ELR (cell line): ENCODE measurements around the gene AMOT.

ENCODE experiments used
- DNase-seq: peaks from one replicate; pipeline ENCODE4 v3.0.0-alpha.2; 2015; ENCODE audit warnings: low read depth

Gene AMOT

DNA sequence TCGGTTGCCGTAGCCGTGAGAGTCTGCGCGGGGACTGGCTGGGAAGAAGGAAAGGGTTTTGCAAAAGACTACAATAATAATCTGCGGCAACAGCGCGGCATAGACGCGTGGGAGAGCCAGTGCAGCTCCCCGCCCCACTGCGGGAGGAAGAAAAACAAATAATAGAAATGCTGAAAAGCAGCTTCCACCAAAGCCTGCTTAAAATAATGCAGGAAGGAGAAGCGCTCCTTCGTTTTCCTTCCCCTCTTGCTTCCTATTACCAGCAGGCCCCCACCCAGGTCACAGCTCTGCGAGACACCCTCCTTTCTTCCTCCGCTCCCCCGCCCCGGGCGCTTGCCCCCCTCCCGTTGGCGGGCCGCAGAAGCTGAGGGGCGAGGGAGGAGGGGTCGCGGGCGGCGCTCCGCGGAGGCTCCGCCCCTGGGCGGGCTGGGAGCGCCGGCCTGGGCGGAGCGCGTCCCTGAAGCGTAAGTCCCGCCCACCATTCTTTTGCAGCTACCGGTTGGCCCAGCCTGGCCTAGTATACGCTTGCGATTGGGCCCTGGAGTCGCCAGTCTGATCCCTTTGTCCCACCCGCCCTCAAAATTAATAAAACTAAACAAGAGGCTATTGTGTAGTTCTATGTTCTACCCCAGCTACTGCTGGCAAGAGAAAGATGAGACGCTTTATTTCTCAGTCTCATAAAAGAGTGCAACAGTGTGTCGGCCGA is 636 bp upstream of the AMOT start:
- peak; percentile 34 for DNase-seq

DNA sequence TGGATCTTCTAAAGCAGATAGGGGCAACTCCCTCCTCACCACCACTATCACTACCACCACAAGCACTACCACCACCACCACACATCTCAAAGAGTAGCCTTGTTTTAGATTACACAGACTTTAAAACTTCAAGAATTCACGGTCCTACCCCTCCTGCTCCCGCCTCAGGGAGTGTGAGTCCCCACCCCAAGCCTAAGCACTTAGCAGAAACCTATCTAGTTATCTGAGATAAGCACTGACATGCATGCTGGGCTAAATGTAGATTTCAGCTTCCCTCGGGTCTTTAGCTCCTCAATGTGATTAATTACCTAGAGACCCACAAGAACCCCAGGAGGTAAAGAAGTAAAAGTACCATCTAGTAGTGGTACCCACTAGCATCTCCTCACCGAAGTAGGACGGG is 775 bp downstream of the AMOT start:
- no peak for DNase-seq

DNA sequence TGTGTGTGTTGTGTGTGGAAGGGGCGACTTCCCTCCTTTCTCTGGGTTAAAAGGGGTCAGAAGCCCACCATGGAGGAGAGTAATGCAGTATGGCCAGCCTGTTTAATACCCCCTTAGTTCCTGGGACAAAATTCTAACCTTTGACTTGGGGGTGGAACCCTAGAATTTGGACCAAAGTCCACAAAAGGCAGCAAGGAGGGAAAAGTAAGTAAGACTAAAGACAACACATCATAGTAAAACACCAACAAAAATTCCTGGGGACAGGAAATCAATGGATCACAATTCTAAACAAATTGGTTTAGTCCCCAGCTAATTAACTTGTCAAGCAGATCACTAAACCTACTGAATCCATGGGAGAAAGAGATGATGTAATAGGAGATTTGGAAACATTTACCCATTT is 3.1 kb downstream of the AMOT start:
- no peak for DNase-seq

DNA sequence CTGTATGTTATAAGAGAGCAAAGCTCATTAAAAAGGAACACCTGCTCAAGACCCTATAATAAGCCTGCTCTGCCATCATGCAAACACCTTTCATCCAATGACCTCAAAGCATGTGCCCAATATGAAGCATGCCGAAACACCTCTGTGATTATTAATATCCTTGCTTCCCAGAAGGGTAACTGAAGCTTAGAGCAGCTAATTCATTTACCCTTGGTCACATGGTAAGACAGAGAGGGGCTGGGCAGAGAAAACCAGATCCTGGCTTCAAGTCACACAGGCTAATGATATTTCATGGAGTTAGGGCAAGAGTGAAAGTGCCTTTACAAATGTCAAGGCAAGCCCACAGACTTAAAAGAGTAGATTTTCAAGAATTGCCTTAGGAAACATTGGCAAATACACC is 5.6 kb downstream of the AMOT start:
- DNase-seq: no peak

DNA sequence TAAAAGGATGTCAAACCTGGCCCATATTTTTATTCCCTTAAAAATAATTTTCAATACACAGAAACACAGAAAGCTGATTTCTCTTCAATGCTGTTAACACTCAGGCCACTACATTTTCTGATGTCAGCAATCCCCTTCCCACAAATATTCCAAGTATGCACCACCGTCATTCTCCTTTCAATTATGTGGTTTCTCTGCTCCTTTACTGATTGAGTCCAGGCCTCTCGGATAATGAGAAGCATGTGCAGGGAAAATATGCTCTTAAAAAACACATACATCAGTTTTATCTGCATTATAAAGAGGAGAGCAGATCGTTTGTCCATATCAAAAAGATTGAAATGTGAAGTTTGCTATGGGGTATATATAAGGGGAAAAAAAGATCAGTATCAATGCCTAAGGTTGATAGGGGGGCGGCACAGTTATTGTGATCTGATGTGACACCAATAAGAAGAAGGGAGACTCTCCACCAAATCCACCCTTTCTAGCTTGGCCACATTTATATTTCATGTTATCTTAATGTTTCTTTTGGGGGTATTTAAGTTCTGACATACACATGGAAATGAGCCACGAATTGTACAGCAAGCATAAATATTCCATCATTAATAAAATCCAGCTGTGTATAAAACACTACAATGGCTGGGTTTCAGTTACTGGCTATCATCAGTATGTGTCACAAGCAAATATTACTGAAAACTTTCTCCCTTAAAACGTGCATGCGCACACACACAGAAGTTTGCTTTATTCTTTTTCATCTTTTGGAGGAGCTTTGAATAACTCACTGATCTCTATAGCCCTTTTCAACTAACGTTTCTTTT is 6.4 kb downstream of the AMOT start:
- peak; percentile 9 for DNase-seq

DNA sequence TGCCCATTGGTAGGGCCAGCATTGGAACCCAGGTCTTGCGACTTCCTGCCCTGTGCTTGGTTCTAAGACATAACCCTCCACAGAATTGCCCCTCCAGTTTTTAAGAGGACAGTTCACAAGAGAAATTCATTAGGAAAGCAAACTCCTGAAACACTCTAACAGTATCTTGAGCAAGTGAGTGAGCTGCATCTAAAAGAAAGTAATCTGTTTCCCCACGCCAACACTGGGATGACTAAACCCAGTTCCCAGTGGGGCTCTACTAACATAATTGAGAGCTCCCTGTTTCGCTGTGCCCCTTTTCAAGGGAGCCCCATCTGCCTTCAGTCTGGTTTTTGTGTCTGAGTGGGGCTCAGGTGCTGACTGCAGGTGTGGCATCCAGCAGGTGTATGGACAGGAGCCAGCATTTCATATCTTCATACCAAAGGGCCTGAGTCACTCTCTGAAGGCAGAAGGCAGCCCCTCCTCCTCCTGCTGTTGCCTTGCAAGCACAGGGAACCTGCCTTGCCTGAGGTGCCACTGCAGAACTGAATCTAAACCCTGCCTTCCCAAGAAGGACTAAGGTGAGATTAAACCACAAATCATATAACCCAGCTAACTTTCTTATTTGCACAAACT is 8.0 kb downstream of the AMOT start:
- no peak for DNase-seq

DNA sequence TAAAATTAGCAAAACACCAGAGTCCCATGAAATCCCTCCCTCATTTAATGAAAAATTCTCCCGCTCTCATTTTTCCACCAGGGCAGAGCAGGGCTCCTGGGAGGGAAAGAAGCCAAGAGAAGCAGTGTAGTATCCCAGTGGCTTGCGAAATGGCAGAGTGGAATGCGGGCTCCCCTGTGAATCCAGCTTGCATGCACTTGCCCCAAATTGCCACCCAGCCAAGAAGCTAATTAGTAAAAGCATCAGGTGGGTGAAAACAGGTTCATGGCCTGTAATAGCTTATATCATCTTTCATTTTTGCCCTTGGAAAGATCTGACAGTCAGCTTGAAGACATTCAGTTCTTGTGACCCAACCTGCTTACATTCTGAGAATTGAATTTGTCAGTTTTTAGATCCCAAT is 10.1 kb downstream of the AMOT start:
- DNase-seq: no peak

DNA sequence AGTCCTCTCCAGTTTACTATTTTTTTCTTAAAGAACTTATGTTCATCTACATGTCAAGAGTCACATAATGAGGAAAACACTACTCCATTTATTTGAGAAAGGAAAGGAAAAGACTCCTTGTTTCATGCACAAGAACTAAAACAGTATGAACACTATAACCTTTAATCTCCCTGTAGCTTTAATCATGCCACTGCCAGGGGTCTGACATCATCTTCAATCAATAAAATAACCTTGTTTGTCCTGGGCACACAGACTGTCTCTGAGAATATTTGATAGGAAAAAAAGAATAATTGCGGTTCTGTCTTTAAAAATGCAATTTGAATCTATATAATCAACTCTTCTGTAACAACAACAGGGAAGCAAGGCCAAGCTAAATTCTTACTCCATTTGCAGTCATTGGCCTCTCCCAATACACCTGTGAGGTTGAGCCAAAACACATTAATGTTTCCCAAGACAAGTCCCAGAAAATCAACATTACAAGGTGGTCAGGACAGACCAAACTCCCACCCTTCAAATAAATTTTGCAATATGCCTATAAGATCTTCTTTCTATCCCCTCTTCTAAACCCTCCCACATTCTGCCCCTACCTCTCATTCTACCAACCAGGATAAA is 13.2 kb downstream of the AMOT start:
- DNase-seq: no peak

DNA sequence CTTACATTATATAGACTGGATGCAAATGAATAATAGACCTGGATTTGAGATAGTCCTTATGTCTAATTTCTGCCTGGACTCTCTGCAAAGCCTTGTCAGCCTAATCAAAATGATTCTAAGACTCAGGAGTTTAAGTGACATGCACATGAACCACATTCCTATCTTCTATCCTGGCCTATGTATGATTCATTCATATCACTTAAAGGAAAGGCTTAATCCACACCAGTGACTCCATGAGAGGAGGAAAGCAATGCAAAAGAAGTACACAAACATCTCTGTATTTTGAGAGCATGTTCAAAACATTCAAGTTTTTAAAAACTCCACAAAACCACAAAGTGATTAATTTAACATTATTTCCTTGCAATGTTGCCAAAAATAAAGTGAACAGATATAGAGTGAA is 14.6 kb downstream of the AMOT start:
- DNase-seq: no peak

DNA sequence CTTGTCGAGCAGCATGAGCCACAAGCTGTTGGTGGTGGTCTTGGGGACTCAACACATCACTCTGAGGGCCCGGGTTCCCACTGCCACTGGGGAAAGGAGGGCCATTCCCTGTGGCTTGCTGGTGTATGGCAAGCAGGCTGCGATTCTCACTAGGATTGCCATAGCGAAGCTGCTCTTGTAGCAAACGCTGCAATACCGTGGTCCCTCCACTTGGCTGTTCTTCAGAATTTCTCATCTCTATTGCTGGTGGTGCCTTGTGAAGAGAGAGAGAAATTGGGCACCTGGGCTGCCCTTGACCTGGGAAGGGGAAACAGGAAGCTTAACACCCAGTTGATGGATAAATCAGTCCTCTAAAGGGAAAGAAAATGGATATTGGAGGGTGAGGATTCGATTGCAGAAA is 17.7 kb downstream of the AMOT start:
- DNase-seq: no peak

DNA sequence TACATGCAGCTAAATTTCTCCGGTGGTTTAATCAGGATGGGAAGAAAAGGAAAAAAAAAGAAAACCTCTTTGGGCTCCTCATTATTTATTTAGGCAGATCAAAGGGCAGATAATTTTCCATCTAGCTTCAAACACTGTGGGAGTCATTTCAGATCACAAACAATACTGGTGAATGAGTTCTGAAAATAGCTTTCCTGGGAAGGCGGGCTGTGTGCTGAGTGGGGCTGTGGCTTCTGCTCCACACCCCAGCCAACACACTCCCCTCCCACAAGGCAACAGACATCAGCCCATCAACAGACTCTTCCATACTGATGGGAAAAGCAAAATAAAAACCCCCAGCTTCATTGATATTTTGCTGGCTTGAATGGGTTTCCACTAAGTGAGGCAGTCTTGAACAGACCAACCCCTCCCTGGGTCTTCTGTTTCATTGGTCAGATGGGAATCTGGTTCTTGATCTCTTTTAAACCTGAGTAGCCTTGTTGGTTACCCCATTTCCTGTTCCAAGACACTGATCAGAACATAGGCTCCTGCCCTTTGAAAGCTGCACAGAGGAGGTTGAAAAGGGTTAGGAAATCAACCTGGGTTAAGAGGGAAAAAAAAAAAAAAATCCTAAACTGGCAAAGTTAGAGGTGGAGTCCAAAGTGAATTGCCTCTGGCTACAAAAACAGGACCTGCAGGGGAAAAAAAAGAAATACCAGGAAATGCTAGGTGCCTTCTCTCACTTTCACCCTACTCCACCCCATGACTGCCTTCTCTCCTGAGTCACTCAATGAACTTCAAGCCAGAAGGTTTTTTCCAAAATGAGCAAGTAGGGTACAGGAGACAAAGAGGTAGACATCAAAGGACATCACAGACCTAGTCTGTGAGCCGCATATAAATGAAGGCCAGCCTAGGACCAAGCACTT is 20.0 kb downstream of the AMOT start:
- DNase-seq: no peak

DNA sequence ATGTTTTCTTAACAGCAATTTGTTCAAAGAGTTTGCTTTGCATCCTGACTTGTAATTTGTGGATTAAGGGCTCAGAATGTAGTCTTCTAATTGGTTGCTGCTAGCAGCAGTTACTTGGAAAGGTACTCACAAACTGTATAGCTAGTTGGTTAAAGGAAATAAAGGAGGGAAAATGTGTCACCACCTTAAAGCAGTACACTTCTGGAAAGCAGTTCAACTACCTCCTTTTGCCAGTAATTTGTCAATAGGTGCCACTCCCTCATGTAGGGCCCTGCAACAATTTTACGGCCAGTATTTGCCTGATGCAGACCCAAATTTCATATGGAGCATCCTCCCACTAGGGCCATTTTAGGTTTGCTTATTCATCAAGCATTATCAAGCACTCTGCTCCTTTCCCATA is 20.8 kb downstream of the AMOT start:
- DNase-seq: no peak

DNA sequence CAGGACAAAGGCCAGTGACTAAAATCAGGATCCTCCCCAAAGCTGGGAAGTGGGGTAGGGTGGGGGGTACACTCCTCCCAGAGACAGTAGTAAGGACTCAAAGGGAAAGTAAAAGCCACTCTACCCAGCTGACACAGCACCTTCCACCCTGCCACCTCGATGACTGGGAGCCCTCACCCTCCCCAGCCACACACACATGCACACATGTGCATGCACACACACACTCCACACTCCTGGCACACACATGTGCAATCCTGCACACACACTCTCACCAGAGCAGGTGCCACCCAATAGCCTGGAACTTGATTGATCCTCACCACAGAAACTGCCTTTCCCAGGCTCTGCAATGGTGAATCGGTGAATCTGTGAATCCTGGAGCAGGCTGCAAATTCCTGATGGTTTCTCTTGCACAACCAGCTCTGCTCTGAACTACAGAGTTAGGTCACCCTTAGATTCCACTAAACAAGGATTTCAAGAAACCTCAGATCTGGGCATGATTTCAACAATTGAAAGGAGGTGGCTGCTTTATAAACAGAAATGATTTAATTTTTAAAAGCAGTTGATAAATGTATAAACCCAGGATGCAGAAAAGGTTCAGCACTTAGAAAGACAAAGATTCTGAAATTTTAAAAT is 21.5 kb downstream of the AMOT start:
- no peak for DNase-seq

DNA sequence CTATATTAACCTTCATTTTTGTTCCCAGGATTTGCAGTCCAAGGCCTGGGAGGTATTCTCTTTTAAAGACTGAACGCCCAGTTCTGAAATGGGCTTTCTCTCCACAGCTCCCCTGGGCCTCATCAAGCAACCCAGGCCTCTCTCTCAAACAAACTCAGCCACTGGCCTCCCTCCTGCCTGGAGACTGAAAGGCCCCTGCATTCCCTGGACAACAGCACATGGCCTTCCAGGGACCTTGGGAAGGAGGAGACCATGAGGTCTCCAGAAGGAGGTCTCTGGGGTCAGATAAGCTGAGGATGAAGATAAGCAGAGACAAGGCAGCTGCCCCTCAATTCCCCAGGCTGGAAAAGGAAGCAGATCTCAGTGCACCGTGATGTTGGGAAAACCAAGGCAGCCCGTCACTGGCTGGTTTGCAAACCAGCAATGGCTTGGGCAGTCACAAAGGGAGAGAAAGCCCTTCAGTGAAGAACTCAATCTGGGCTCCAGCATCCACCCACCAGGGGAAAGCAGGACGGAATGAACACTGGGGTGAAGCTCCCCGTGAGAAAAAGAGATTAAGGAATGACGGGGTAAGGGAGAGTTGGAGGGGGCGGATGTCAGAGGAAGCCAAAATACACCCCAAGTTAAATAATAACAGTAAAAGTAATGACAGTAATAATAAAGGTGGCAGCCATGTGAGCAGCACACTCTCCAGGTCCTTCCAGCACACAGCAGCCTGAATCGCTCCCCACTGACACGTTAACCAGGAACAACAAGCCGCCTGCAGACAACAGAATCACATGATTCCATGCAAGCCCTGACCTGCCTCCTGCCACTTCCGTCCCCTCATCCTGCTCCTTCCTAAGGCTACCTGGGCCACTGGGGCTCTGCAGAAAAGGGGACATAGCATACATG is 22.3 kb downstream of the AMOT start:
- DNase-seq: no peak

DNA sequence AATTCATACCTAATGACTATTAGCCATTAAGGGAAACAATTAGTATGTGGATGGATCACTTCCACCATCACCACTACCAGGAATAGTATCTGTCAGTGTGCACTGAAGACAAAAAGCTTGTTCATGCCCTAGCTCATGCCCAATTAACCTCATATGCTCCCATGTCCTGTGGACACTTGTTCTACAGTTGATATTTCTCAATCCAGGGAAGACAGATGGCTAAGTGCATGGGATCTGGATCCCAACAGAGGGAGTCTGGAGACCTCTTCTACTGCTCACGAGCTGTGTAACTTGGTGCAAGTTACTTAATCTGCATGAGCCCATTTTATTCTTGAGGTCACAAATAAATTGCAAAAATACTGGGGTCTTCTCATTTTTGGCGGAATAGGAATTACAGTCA is 23.7 kb downstream of the AMOT start:
- no peak for DNase-seq

DNA sequence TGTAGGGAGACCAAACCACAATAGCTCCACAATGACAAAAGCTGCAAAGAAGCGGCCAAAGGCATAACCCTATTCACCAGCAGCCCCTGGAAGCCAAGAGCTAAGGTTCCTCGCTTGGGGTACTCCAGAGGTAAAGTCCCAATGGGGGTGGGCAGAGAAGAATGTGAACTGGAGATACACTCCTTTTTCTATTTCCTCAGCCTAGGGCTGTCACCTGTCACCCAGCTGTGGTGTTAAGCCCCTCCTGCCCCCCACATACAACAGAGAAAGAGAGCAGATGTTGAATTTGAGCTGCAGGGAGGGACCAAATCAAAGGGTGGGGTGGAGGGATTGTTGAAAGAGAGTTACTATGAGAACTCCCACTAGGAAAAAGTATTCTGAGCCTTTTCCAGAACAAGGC is 26.1 kb downstream of the AMOT start:
- no peak for DNase-seq

DNA sequence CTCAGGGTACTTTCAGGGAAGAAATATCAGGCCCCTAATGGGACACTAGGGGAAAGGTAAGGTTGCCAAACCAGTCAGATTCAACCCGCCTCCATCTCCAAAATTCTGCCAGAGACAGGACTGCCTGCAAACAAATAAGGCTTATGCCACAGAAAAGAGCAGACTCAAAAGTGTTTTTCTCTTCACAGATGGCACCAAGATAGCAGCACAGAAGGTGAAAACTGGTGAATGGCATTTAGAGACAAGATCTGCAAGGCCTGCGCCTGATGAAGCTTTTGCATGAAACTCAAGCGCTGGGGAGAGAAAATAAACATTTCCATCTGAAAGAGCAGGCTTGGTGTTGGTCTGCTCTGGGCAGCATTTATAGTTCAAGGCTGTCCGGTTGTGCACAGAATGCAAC is 27.9 kb downstream of the AMOT start:
- DNase-seq: no peak

DNA sequence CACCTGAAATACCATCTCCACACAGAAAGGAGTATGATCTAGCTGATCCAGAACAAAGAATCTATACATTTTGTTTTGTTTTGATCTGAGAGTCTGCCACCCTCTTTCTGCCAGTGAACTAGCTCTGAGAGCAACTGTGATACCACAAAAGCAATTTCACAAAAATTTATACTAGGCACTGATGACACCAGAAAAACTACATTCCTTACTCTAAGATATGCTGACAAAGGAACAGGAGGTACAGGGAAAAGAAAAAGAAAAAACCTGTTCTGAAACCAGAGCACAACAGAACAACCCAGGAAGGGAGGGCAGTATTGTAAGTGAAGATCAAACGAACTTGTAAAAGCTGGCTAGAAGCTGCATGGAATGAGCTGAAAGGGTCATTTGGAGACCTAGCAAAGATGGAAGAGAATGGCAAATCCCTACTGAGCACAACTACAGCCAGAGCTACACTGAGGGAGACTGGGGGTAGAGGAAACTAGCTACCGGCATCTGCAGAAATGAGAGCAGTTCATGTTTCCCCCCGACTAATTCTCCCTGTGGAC is 31.9 kb downstream of the AMOT start:
- no peak for DNase-seq

DNA sequence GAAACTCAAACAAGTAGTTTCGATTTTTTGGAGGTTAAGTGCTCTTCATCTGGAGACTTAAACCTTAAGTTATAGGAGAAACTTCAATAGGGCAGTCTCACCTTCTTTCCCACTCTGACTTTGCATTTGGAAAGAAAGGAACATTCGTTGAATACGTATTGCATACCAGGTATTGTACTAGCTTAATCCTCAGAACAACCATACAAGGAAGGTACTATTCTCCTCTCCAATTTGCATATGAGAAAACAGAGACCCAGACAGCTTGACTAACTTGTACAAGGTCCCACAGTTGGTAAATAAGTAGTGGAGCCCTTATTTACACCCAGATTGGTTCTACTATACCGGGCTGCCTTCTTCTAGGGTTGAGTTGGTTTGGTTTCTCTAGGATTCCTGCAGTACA is 32.6 kb downstream of the AMOT start:
- no peak for DNase-seq

DNA sequence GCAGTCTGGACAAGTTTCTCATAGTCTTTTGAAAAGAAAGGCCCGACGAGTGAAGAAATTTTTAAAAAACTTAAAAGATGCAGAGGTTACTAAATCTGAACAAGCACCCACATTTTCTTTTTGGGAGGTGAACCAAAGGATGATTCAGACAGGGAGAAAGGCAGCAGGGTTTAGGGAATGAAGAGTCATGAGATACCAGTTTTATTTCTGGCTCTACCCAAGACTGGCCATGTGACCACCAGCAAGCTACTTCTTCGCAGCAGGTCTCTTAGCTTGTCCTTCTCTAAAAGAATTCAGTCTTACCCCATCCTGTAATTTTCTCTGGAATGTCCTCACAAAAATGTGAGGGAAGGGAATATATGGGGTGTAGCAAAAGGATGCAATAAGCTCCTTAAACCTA is 37.6 kb downstream of the AMOT start:
- no peak for DNase-seq
